Measurements from ENCODE around the gene KRT33B.

GRCh38 chr17:41354536-41354935, 15.1 kb downstream of the KRT33B start:
- TF ChIP-seq CTCF (IDR thresholded peaks at IDR 0.05; ENCODE audit: insufficient read depth, low read length): no peak
- TF ChIP-seq REST (IDR thresholded peaks at IDR 0.05; ENCODE audit: insufficient replicate concordance, low read depth): no peak
- TF ChIP-seq GABPA (IDR thresholded peaks at IDR 0.05; ENCODE audit: low read depth): no peak
